CD1c-positive myeloid dendritic cell (primary cell): ENCODE results near the gene MYRFL.

Source experiments
- DNase-seq: peaks from one replicate; pipeline ENCODE4 v3.0.0-alpha.2; 2016; ENCODE audit errors: extremely low spot score

MYRFL gene

DNA sequence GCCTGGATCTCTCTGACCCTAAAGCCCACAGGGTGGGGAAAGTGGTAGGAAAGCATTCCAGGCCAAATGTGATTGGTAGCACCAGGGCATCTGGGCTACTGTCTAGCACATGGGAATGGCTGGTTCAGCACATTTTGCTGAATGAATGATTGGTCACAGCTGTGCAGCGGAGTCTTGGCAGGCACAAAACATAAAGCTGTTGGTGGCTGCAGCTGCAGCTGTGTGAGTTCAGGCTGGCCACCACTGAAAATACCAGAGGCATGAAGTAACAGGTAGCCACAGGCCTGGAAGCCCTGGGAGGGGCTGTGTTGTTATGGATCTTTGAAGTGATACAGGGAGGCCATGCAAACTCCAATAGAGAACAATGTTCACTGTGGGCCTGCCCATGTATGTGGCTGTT lies 72.7 kb downstream of the MYRFL start:
- no peak for DNase-seq

DNA sequence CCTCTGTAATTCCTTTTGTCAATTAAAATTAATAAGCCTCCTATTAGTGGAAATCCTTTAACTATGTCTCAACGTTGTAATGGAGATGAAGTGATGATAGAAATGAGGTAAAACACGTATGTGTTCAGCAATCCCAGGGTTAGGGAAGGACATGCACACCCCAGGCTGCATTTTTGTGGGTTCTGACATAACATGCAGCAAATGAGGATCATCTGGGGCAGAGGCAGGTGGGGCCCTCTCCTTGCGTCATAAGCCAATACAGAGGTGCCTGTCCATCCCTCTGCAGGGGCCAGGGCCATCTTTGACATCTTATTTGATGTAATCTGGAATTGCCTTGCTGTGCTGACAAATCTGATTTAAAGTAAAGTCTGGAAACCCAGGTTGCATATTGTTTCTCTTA lies 73.2 kb downstream of the MYRFL start:
- DNase-seq: no peak

DNA sequence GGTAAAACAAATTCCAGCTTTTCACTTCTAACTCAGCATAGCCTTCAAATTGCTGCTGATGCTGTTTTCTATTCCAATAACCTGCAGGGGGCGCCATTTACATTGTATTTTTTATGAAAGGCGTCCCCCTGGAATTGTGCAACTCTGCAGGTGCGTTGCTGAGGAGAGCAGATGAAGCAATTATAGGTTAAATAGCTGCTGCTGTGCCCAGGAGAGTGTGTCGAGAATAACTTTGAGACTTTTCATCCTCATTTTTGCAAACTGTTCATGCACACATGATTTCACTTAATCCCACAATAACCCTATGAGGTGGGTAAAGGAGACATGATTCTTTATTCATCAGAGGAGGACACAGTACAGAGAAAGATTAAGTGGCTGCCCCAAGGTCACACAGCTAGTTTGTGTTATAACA lies 75.7 kb downstream of the MYRFL start:
- peak; percentile 79 for DNase-seq

DNA sequence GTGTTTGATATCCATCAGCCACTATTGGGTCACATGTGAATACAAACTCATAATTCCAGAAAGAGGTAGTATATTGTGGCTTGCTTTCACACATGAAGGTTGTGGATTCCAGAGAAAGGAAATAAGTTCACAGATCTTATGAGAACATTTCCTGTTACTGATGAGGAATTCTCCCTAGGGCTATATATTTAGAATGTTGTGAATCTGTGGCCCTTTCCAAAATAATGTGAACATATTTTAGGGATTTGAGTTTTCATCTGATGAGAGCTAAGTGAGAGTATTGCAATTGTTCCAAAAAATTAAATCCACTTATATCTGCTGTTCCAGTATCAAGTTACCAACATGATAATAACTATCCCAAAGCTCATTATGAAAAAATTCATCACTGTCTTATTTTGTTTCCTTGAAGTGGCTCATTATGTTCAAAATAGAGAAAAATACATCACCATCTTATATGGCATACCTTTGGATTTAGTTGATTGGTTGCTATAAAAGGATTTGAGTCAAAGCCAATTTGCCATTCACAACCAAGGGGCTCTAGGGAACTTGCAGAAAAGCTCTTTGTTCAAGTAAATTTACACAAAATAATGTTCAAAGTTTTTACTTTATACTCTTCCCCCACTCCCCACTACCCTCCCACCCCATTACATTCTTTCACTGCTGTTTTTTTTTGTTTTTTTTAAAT lies 76.3 kb downstream of the MYRFL start:
- no peak for DNase-seq

DNA sequence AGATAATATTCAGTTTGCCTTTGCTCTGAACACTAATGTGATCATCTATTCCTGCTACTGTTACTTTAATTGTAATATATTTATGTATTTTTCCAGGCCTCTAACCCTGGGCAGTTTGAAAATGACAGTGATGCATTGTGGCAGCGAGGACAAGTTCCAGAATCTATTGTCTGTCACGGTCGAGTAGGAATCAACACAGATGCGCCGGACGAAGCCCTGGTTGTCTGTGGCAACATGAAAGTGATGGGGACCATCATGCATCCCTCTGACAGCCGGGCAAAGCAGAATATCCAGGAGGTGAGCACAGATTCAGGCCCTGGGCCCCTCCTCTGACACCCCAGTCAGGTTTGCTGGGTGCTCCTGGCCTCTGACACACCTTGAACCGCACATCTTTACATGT lies 78.5 kb downstream of the MYRFL start:
- DNase-seq: no peak

DNA sequence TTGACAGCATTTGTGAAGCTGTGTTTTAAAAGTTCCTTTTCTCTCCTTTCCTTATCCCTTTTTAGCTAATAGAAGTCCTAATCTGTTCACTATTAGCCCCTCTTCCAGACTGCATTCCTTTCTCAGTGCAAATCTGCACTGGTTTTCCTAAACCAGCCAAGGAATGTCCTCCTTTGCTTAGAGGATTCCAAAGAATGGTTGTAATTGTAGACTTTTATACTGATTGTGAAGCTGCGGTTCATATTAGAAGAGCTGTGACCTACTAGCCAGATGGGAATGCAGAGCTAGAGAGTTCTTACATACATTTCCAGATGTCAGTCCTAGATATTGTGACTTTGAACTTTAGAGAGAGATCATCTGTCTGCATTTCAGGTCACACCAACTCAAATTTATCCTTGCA lies 79.8 kb downstream of the MYRFL start:
- no peak for DNase-seq

DNA sequence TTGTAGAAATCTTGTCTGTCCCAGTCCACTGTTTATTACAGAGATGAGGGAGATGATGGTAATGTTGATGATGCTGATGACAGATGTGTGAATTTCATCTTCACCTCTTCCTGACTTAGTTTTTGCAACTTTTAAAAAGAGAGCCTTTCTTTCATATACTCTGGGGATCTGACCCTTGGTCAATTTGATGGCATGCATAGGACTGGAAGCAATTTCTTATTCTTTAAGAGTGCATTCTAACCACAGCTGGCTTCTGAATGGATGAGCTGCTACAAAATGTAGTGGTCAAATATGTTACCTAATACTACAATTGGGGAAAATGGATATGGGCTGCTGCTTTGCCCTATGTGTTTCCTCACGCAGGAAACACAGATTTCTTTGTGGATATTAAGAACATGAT lies 80.8 kb downstream of the MYRFL start:
- no peak for DNase-seq

DNA sequence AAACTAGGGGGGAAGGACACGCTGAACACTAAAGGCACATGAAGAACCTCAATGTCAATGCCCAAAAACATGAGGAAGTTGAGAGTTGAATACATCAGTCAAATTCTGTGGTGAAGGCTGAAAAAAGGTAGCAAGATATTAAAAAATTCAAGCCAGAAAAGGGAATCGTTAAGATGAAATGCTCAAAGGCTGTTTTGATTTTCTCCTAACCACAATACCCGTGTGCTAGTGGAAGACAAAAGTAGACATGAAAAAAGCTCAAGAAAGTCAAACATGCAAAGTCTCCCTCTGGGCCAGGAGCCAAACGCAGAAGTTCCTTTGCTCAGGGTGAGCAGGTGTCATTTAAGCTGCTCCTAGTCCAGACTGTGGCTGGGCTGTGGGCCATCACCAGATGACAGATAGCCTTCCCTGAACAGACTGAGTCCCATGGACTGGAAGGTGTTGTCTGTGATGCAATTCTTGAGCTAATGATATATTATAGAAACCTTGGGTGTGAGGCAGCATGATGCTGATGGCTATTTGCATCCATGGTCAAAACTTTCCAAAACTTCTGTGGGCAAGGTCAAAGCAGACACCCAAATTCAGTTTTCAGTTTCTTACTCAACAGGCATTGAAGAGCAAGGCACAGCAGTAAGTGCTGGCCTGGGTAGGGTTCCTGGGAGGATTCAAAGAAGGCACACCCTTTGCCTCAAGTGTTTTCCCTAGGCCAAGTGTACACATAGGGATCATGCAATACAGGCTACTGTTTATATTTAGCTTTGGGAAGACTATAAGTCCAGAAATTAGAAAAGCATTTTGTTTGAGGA lies 81.6 kb downstream of the MYRFL start:
- no peak for DNase-seq

DNA sequence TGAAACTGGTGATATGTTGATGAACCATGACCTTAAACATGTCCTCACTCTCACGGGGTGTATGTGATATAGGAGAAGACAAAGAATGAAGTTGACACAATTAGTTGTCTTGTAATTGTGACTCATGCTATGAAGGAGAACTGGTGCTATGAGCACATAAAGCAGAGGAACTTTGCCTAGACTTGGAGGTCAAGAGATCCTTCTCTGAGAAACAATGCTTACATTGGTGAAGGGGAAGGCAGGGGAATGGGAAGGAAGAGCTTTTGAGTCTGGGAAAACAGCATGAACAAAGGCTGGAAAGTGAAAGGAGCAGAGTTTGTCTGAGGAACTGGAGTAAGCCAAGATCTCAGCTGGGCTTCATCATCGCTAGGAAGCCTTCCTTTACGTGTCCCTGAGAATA lies 83.2 kb downstream of the MYRFL start:
- peak; percentile 76 for DNase-seq

DNA sequence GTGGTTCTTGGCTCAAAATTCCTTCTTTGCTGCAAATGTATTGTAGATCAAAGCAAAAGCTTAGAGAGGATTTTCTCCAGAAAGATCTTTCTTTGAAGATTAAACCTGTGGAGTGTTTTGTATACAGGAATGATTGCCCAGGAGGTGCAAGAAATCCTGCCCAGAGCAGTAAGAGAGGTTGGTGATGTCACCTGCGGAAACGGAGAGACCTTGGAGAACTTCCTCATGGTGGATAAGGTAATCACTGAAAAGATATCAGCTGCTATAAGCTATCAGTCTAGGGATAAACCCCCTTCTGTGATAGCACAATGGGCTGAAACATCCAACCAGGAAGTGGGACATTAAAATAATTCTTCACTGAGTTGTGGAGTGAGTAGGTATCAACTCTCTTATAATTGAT lies 85.7 kb downstream of the MYRFL start:
- DNase-seq: no peak

DNA sequence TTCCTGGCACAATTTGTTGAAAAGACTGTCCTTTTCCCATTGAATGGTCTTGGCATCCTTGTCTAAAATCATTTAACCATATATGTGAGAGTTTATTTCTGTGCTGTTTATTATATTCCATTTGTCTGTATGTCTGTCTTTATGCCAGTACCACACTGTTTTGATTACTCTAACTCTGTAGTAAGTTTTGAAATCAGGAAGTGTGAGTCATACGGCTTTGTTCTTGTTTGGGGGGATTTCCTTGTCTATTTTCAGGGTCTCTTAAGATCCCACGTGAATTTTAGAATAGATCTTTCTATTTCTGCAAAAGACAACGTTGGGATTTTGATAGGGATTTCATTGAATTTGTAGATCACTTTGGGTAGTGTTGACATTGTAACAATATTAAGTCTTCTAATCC lies 88.5 kb downstream of the MYRFL start:
- DNase-seq: peak; percentile 50

DNA sequence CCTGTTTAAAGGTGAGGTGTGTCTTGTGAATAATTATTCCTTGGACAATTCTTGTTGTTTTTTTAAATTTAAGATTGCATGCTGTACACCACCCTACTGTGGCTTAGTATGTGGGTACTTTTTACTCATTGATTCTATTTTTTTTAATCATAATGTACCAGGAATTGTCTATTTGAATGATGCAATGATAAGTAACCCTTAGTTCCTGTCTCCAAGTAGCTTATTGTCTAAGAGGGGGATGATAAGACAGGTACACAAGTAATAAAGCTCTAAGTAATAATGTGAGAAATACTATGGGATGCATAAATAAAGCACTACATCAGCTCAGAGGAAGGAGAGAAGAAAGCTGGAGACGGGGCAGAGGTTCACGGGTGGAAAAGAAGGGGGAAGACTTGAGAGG lies 90.9 kb downstream of the MYRFL start:
- no peak for DNase-seq

DNA sequence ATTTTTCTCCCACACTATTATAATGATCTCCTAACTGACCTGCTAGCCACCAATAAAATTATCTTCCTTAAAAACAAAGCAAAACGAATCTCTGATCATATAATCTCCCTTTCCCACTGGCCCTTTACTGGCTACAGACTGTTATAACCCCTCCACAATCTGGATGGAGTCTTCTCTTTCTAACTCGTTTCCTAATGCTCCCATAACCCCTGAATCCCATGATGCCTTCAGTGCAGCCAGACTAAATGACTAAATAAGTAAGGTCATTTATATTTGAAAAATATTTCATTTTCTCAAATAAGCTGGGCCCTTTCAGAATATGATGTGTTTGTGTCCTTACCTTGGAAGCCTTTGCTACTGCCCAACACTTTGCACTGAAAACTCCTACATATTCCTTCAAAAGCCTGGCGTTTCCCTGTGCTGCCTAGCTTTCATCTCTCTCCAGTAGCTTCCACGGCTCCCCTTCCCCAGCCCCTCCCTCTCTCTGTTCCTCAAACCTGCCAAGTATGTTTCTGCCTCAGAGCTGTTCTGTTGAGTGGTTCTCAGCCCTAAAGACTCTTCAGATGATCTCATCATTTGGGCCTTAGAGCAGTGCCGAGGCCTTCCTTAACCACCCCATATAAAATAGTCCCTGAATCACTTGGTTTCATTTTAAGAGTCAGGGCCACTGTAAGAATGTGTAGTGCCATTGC lies 91.7 kb downstream of the MYRFL start:
- DNase-seq: peak; percentile 14

DNA sequence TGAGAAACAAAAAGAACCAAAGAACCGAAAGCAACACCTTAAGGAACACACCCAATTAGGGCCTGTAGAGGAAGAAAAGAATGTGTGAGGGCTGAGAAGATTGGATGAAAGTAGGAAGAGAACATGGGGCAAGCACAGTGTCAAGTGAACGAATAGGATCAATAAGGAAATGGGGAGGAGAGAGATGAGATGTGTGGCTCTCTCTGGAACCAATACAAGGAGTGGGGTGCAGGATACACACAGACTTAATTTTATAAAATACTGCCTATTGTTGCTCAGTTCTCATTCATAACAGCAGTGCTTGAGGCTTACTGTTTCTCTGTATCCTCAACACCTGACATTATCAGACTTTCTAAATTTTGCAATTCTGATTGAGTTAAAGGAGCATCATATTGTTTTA lies 93.3 kb downstream of the MYRFL start:
- DNase-seq: no peak

DNA sequence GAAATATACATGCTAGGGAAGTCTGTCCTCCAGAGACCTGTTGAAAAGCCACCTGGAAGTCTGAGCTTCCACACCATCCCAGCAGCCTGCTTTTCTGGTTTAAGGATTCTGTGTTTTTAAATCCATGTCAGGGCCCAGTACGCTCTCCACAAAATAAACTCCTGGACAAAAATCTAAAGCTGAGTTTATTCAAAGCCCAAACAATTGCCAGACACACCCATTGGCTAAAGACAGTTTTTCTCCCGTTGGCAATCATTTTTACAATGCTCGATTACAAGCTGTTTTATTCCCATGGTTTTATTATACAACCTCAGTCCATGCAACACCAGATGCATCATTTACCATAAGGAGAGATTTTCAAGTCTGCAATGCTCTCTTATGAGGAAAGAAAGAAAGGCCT lies 94.5 kb downstream of the MYRFL start:
- DNase-seq: no peak

DNA sequence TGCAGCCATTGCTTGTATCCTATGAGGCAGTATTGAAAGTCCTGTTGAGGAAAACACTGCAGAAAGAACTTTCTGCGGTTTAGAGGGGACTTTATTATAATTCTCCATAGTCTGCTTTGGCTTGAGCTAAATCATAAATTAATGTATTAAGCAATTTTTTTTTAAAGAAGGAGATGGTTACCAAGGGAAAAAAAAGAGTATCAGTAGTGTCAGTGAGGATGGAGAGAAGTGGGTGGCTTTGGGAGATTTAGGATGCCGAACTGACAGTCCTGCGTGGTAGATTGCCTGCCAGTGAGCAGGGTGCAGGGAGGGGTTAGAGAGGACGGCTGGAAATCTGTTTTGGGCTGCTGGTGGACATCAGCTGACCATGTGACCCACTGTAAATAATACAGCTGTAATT lies 96.8 kb downstream of the MYRFL start:
- no peak for DNase-seq

DNA sequence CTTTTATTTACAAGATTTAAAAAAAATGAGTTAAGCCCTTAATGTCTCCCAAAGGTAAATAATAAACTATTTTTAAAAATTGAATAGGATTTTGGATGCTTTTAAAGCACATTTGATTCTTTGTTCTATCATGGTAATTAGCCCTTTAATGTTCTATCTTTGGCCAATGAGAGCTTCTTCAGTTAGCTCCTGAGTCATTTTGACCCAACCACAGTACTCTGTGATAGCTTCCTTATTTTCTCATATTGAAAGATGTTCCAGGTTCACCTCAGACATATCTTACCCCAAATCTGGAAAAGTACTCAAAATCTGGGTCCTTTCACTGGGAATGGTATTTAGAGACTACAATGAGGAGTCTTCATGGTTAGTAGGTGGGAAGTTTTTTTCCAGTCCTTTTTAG lies 98.0 kb downstream of the MYRFL start:
- DNase-seq: no peak

DNA sequence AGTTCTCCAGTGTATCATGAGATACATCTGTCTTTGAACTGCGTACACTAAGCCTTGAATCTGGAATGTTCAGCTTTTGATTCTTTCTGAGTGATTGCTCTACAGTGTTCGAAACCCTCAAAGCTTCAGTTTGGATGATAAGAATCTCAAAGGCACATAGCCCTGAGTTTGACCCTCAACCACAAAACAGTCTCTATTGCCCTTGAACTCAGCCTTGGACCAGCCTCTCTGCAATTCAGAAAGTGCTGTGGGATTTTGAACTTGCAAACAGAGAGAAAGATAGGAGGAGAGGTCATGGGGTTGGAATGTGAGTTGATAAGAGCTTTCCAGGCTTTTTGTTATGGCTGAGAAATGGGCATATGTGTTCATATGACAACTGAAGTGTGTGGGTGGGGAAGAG lies 100.3 kb downstream of the MYRFL start:
- no peak for DNase-seq

DNA sequence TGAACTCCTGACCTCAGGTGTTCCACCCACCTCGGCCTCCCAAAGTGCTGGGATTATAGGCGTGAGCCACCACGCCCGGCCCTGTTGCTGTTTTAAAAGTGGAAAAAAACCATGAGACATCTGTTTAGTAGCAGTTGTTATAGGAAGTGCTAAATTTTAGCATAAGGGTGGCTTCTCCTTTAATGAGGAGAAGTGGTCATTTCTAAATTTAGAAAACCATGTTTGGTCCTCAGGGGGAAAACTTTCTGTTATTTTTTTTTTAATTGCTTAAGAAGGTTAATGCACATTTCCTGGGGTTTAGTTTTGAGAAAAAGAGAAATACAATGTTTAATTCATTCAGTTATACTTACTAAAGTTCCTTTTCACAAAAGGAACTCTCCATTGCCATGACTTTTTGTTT lies 102.1 kb downstream of the MYRFL start:
- peak; percentile 72 for DNase-seq

DNA sequence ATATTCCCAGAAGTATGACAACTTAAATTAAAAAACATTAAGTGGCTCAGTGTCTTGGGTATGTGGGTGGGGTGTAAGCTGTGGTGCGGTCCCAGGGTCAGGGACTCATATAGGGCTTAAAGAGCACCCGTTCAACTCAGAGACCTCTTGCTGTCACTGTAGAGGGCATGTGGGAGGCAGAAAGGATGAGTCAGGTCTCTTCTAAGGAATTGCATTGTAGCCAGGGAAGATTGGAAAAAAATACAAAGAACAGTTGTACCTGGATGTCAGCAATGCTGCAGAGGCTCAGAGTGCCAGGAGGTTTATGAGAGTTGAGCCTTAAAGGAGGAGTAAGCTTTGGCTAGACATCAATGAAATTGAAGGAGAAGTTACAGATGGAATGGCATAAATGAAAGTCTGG lies 104.1 kb downstream of the MYRFL start:
- peak; percentile 33 for DNase-seq

DNA sequence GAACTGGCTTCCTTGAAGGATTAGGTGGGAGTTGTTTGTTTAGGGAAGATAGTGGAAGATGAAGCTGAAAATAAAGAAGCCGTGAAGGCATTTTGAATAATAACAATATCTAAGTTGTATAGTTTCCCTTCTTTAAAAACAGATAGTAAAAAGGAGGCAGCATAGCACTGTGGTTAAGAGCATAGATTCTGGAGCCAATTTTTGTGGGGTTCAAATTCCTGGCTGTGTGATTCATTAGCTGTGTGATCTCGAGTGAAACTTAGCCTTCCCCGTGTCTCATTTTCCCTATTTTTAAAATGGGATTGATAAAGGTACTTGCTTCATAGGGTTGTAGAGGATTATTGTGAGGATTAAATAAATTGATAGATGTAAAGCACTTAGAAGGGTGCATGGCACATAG lies 104.5 kb downstream of the MYRFL start:
- no peak for DNase-seq

DNA sequence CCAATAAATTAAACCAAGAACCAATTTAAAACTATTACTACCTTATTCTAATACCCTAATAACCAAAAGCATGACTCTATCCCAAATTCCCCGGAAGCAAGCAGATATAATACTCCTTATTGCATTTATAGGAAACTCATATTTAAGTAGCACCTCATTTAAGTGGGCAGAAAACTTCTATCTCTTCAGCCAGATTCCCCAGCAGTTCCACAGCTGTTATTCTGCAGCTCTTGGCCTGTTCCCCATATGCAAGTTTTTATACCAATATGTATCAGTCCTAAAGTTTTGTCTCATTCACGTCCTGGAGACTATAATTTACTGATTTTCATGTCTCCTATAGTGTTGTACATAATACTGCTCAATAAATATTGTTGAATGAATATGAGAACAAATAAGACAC lies 106.5 kb downstream of the MYRFL start:
- DNase-seq: no peak

DNA sequence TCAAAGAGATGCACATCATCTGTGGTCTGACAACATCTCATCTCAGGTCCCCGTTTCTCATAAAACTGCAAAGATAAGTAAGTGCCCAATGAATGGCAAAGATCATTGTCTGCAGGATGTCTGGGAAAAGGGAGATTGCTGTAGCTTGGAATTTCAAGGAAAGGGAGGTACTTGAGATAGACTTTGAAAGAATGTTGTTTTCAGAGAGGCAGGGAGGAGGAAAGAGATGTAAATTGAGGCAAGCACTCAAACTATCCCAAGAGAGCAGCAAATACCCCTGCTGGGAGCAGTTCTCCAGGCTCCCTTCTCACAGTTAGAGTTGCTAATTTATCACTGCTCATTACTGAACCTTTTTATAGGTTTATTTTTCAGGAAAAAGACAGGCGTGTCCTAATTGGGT lies 107.1 kb downstream of the MYRFL start:
- DNase-seq: no peak
